ENCODE data around the gene SYNPR.

GRCh38 chr3:63662011-63662410 is 383.9 kb downstream of the SYNPR start:
- TF ChIP-seq GATA2 (IDR thresholded peaks at IDR 0.05; ENCODE audit: low read depth, low read length): no peak
- TF ChIP-seq GATA3 (IDR thresholded peaks at IDR 0.05; ENCODE audit: low read depth, low read length): no peak

Data from SH-SY5Y (cell line).